Activated B cell treated with CpG ODN at 0.5 μM for 24 hours (primary cell): ENCODE results near the gene APP. TPM values are rescaled to one million over a fixed set of nuclear protein-coding genes. Genes with fewer than 3 reads are reported as not detected.
"Not testable (repeated sequence)": the region's sequence is repeated elsewhere in the genome, so short reads cannot be mapped to it uniquely, and the experiment has no call there.

Source experiments
- ATAC-seq: fragments of 200-7000 bp; cut with Tn5 transposase; one replicate; pipeline ENCODE4 v1.10.0; 2021; ENCODE audit warnings: low read depth, mild to moderate bottlenecking, moderate library complexity
- CTCF ChIA-PET: fragments of 350-600 bp; sonication (Branson Sonifier 250); formaldehyde crosslinking; loops from one replicate; lab custom pipeline; 2021; ENCODE audit warnings: antibody characterized with exemption; lab: Charles Lee
- POLR2A ChIA-PET: fragments of 350-600 bp; sonication (Branson Sonifier 250); formaldehyde crosslinking; loops from one replicate; lab custom pipeline; 2021; ENCODE audit warnings: antibody characterized with exemption; lab: Charles Lee
- DNase-seq: peaks from one replicate; pipeline ENCODE4 v3.0.0; 2022
- H3K27ac Mint-ChIP-seq: one replicate; pipeline ENCODE4 v1.8.0; 2020; ENCODE audit warnings: mixed read lengths
- H3K27me3 Mint-ChIP-seq: one replicate; pipeline ENCODE4 v1.8.0; 2021; ENCODE audit warnings: mixed read lengths
- H3K36me3 Mint-ChIP-seq: one replicate; pipeline ENCODE4 v1.8.0; 2021; ENCODE audit warnings: low read depth, mixed read lengths
- H3K4me1 Mint-ChIP-seq: one replicate; pipeline ENCODE4 v1.8.0; 2021; ENCODE audit warnings: mixed read lengths
- H3K4me3 Mint-ChIP-seq: one replicate; pipeline ENCODE4 v1.8.0; 2020; ENCODE audit warnings: mild to moderate bottlenecking, mixed read lengths
- H3K9me3 Mint-ChIP-seq: one replicate; pipeline ENCODE4 v1.8.0; 2020; ENCODE audit warnings: mixed read lengths
- CTCF ChIP-seq: fragments of 200-600 bp; IDR thresholded peaks from one replicate; pipeline ENCODE4 v1.8.0; 2022; ENCODE audit warnings: antibody characterized with exemption, mild to moderate bottlenecking
- intact Hi-C: fragments of 100-400 bp; cut with micrococcal nuclease; formaldehyde crosslinking; loops from one replicate; pipeline ENCODE4 v1.15.1; 2024
- total RNA-seq: library from RNA; stranded (reverse); gene quantifications from 2 replicates; pipeline ENCODE4 v1.2.3, GENCODE V29; 2022

The APP gene
- total RNA-seq, 1 donor from 2014 or later = 32.1 TPM

GRCh38 chr21:26020510-26020909 is 150.1 kb downstream of the APP start:
- Mint-ChIP-seq H3K27me3 (no peaks in the 10 kb centered on the region), H3K36me3 (peaks cover 21% of the 10 kb centered on the region), H3K9me3 (no peaks in the 10 kb centered on the region), H3K4me1 (no peaks in the 10 kb centered on the region), H3K27ac (no peak overlapping the region), H3K4me3 (no peak overlapping the region)
- CTCF ChIA-PET = no interaction called here
- DNase-seq (no peak), ATAC-seq (no peak)
- intact Hi-C loops = no loop called here
- no peak for TF ChIP-seq CTCF
- POLR2A ChIA-PET = no interaction called here

- no peak overlapping the region for H3K27ac Mint-ChIP-seq
- H3K4me3 Mint-ChIP-seq = no peak overlapping the region
- intact Hi-C loops = no loop called here
- no peaks in the 10 kb centered on the region for H3K27me3 Mint-ChIP-seq
- POLR2A ChIA-PET = no interaction called here
- peaks cover 21% of the 10 kb centered on the region for H3K36me3 Mint-ChIP-seq
- ATAC-seq (no peak), DNase-seq (no peak)
- no peak for TF ChIP-seq CTCF
- H3K9me3 Mint-ChIP-seq = no peaks in the 10 kb centered on the region
- CTCF ChIA-PET = no interaction called here
- H3K4me1 Mint-ChIP-seq = no peaks in the 10 kb centered on the region
These were observed 150.5 kb downstream of the APP start for GRCh38 chr21:26020081-26020480.

- Mint-ChIP-seq H3K27ac (no peak overlapping the region), H3K4me3 (no peak overlapping the region), H3K36me3 (peaks cover 21% of the 10 kb centered on the region), H3K9me3 (no peaks in the 10 kb centered on the region), H3K4me1 (no peaks in the 10 kb centered on the region), H3K27me3 (no peaks in the 10 kb centered on the region)
- ChIA-PET POLR2A (no interaction called here), CTCF (no interaction called here)
- no peak for ATAC-seq
- intact Hi-C loops = no loop called here
- no peak for TF ChIP-seq CTCF
- no peak for DNase-seq
These were observed 151.3 kb downstream of the APP start for GRCh38 chr21:26019236-26019635.

- intact Hi-C loops = no loop called here
- H3K4me1 Mint-ChIP-seq = no peaks in the 10 kb centered on the region
- no peak for TF ChIP-seq CTCF
These were observed 156.6 kb downstream of the APP start for GRCh38 chr21:26013970-26014369.

GRCh38 chr21:26012482-26012881 is 158.1 kb downstream of the APP start:
- intact Hi-C loops, POLR2A ChIA-PET, DNase-seq, CTCF ChIA-PET, H3K4me1 Mint-ChIP-seq, H3K27ac Mint-ChIP-seq, H3K36me3 Mint-ChIP-seq, ATAC-seq, H3K27me3 Mint-ChIP-seq, H3K9me3 Mint-ChIP-seq, H3K4me3 Mint-ChIP-seq: not testable (repeated sequence)

More at GRCh38 chr21:26013970-26014369, 156.6 kb downstream of the APP start:
- ChIA-PET CTCF (no interaction called here), POLR2A (no interaction called here)
- Mint-ChIP-seq H3K27ac (no peak overlapping the region), H3K36me3 (peaks cover 4% of the 10 kb centered on the region), H3K27me3 (no peaks in the 10 kb centered on the region), H3K9me3 (no peaks in the 10 kb centered on the region), H3K4me3 (no peak overlapping the region)
- ATAC-seq = no peak
- no peak for DNase-seq

- H3K27me3 Mint-ChIP-seq = no peaks in the 10 kb centered on the region
These were observed 159.2 kb downstream of the APP start for GRCh38 chr21:26011292-26011940.

More at GRCh38 chr21:26011292-26011940, 159.2 kb downstream of the APP start:
- no peak for TF ChIP-seq CTCF
- H3K4me1 Mint-ChIP-seq = no peaks in the 10 kb centered on the region
- no peak for ATAC-seq
- no peak overlapping the region for H3K4me3 Mint-ChIP-seq
- intact Hi-C loops = no loop called here
- CTCF ChIA-PET = no interaction called here
- no peak for DNase-seq
- H3K36me3 Mint-ChIP-seq = peaks cover 3% of the 10 kb centered on the region
- no peak overlapping the region for H3K27ac Mint-ChIP-seq
- H3K9me3 Mint-ChIP-seq = no peaks in the 10 kb centered on the region
- POLR2A ChIA-PET = no interaction called here
